OCI-LY1 (cell line): ENCODE data around the gene TPM1.

Source experiments
- CTCF ChIP-seq: fragments of 200-600 bp; sonication (generic), shearing (Covaris generic); IDR thresholded peaks from 2 replicates; pipeline ENCODE4 v1.5.1; 2017; ENCODE audit warnings: mild to moderate bottlenecking, antibody characterized with exemption, low read length, moderate library complexity, mixed read lengths
- EZH2 ChIP-seq: fragments of 200-600 bp; sonication (generic), shearing (Covaris generic); IDR thresholded peaks from 2 replicates; pipeline ENCODE4 v1.8.0; 2017; ENCODE audit warnings: borderline replicate concordance, mixed run types, mild to moderate bottlenecking, antibody characterized with exemption, low read length, moderate library complexity, mixed read lengths

GRCh38 chr15:63075015-63075983 lies 32.8 kb downstream of the TPM1 start:
- TF ChIP-seq CTCF (no peak), EZH2 (no peak)
